T-helper 1 cell treated with Interleukin-12 subunit alpha and Interleukin-12 subunit beta and Interleukin-4 antibody, amounts not matched to agents 30 ng/mL and 1 ng/mL, for 36 hours (primary cell): ENCODE results near the gene AMHR2. TPM values are rescaled to one million over a fixed set of nuclear protein-coding genes. Genes with fewer than 3 reads are reported as not detected.

Source experiments
- intact Hi-C: fragments of 100-400 bp; cut with micrococcal nuclease; formaldehyde crosslinking; loops from one replicate; pipeline ENCODE4 v1.15.1; 2024
- total RNA-seq: library from RNA; stranded (reverse); gene quantifications from 2 replicates; pipeline ENCODE4 v1.2.3, GENCODE V29; 2022

AMHR2 gene
- total RNA-seq, 1 donor from 2014 or later, result not detected

GRCh38 chr12:53451661-53452158 lies 28.1 kb downstream of the AMHR2 start, which contains the start of gene PCBP2:
Gene PCBP2 (plus strand): TSS chr12:53452102. CDS start chr12:53454801, 2,699 bp downstream.
- intact Hi-C loops, result loop anchor here (1.0 to 5.0 kb wide), 15 partner anchors 10 to 445 kb away; partner anchors contain the start of genes AAAS, ATP5MC2, CALCOCO1 and CSAD

- intact Hi-C loops, result loop anchor here (1.0 to 5.0 kb wide), 4 partner anchors 230 to 275 kb away; partner anchors contain the start of genes CALCOCO1, CSAD, ITGB7 and ZNF740
Measured at GRCh38 chr12:53452159-53453077, 28.8 kb downstream of the AMHR2 start.

GRCh38 chr12:53453953-53454640 lies 30.4 kb downstream of the AMHR2 start:
- intact Hi-C loops, result loop anchor here (5.0 kb wide), 2 partner anchors 232 to 247 kb away; partner anchors contain the start of gene ITGB7

GRCh38 chr12:53454707-53455106 lies 31.1 kb downstream of the AMHR2 start:
- intact Hi-C loops, result loop anchor here (5.0 kb wide), 2 partner anchors 232 to 247 kb away; partner anchors contain the start of gene ITGB7

DNA sequence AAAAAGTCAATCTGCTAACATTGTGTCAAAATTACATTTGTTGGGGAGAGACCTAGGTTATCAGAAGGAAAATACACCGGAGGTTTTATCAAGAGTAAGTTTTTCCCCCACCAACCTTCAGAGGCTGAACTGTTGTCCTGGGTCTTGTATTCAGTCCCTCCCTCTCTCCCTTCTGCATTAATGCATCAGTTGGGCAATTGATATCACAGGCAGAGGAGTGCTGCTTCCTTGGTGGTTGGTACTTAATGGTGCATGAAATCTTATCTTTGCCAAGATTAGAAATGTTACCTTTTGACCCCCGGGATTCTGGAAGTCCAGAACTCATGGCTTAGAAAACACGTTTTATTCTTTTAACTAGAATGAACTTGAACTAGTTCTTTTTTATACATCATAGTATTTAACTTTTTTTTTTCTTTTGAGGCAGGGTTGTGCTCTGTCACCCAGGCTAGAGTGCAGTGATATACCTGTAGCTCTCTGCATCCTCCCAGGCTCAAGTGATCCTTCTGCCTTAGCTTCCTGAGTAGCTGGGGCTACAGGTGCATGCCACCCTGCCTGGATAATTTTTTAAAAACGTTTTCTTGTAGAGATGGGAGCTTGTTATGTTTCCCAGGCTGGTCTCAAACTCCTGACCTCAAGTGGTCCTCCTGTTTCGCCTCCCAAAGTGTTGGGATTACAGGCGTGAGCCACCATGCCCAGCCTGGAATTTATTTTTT lies 33.2 kb downstream of the AMHR2 start:
- intact Hi-C loops, result no loop called here

GRCh38 chr12:53459097-53459496 lies 35.4 kb downstream of the AMHR2 start:
- intact Hi-C loops, result no loop called here

- intact Hi-C loops, result no loop called here
Measured at GRCh38 chr12:53461059-53461458, 37.4 kb downstream of the AMHR2 start.

DNA sequence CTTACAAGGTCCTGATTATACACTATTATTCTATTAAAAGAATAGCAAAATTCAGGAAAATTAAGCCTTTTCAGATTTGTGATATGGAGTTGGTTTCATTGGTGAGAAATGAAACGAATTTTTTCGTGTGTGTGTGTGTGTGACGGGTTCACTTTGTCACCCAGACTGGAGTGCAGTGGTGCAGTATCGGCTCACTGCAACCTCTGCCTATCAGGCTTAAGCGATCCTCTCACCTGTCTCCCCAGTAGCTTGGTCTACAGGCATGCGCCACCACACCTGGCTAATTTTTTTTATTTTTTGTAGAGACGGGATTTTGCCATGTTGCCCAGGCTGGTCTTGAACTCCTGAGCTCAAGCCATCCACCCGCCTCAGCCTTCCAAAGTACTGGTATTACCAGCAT lies 37.9 kb downstream of the AMHR2 start:
- intact Hi-C loops, result no loop called here

GRCh38 chr12:53462935-53463334 lies 39.3 kb downstream of the AMHR2 start:
- intact Hi-C loops, result loop anchor here (2.0 kb wide), 1 partner anchor 14 kb away; no protein-coding TSS in a partner anchor

- intact Hi-C loops, result loop anchor here (2.0 kb wide), 1 partner anchor 13 kb away; no protein-coding TSS in a partner anchor
Measured at GRCh38 chr12:53463802-53464560, 40.3 kb downstream of the AMHR2 start.

- intact Hi-C loops, result no loop called here
Measured at GRCh38 chr12:53464685-53465418, 41.2 kb downstream of the AMHR2 start.

DNA sequence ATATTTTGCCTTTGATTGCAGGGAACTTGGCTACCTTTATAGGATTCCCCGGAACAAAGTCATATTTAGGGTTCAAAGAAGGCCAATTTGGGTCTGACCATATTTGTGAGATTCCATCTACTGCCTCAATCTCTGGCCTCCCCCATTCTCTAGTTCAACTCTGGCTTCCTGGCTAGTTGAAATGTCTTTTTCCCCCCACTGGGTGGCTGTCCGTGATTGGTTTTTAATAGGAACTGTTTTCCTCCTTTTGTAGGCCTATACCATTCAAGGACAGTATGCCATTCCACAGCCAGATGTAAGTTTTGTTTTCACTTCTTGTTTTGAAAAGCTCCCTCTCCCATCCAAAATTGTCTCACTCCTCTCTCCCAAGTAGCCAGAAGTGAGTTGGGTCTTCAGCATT lies 42.0 kb downstream of the AMHR2 start:
- intact Hi-C loops, result no loop called here

GRCh38 chr12:53466640-53467039 lies 43.0 kb downstream of the AMHR2 start:
- intact Hi-C loops, result no loop called here

GRCh38 chr12:53467082-53467481 lies 43.4 kb downstream of the AMHR2 start:
- intact Hi-C loops, result no loop called here

DNA sequence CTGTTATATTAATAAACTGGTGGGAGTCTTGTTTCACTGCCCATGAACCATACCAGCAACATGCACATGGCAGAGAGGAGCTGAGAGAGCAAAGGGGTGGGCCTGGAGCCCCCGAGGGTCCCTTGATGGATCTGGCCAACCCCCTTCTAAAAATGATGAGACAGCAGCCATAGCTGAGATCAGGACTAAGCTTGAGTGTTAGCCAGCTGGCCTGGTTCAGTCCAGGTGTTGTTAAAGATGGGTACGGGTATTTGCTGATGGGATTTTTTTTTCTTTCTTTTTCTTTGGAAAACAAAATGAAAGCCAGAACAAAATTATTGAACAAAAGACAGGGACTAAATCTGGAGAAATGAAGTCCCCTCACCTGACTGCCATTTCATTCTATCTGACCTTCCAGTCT lies 44.2 kb downstream of the AMHR2 start:
- intact Hi-C loops, result no loop called here

DNA sequence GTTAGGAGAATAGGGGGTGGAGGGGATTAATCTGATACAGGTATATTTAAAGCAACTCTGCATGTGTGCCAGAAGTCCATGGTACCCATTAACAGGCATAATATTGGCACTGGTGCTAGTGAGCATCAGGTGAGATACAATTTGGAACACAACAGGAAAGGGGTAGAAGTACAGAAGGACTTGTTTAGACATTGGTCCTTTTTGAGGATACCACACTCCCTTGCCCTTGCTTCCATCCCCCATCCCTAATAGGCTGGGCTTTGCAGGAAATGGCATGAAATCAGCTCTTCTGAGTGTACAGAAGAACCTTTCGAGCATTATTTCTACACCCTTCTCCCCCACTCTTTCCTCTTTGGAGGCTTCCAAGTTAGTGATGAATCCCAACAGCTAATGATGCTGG lies 44.6 kb downstream of the AMHR2 start:
- intact Hi-C loops, result no loop called here

GRCh38 chr12:53472056-53472582 lies 48.5 kb downstream of the AMHR2 start:
- intact Hi-C loops, result no loop called here

DNA sequence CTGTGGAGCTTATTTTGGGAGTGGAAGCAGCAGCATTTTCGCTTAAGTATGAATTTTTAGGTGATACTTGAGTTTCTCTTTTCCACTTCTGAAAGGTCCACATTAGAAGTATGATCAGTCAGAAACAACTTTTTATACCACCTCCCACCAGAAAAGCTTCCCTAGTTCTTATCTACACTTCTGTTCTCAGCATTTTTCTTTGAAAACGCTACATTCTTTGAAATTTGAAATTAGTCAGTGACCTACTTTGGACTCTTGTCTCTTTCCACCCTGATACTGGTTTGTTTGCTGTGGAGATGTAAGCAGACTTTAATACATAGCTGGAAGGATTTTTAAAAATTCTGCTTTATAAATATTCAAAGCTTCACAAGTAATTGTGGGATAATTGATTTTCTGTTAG lies 50.4 kb downstream of the AMHR2 start:
- intact Hi-C loops, result no loop called here

GRCh38 chr12:53474819-53475218 lies 51.2 kb downstream of the AMHR2 start:
- intact Hi-C loops, result no loop called here
